ENCODE results near the gene SLC38A11. TPM values are rescaled to one million over a fixed set of nuclear protein-coding genes. Genes with fewer than 3 reads are reported as not detected.

The SLC38A11 gene
- total and polyA plus RNA-seq, 7 donors: 0.07 to 1.6 (median 0.52) TPM

- H3K4me1 ChIP-seq: no peaks in the 10 kb centered on the region
- no peak for TF ChIP-seq CTCF (IDR thresholded peaks at IDR 0.05)
- 95 to 98% (median 95%) methylated on average over 4 of the region's 4 CpGs for WGBS, 3 donors
- intact Hi-C loops (cut with DNase I): no loop called here
- H3K36me3 ChIP-seq (ENCODE audit: insufficient read depth in 1 of 2, low read depth in 1 of 2): no peaks in the 10 kb centered on the region
- H3K4me3 ChIP-seq: no peak overlapping the region
- no peaks in the 10 kb centered on the region for H3K9me3 ChIP-seq
- DNase-seq: no peak
- H3K27ac ChIP-seq: no peak overlapping the region
- no peak for ATAC-seq
- no peaks in the 10 kb centered on the region for H3K27me3 ChIP-seq (ENCODE audit: insufficient read depth in 3 of 3, low read length in 2 of 3)
Measured at GRCh38 chr2:164896226-164896625, 59.1 kb downstream of the SLC38A11 start.

GRCh38 chr2:164891460-164891859 lies 63.9 kb downstream of the SLC38A11 start:
- DNase-seq: no peak
- ATAC-seq: no peak

GRCh38 chr2:164890544-164890943 lies 64.8 kb downstream of the SLC38A11 start:
- WGBS, 3 donors: 18 to 30% (median 20%) methylated on average over 4 of the region's 4 CpGs
- H3K9me3 ChIP-seq: no peaks in the 10 kb centered on the region
- no peaks in the 10 kb centered on the region for H3K27me3 ChIP-seq (ENCODE audit: insufficient read depth in 3 of 3, low read length in 2 of 3)
- TF ChIP-seq CTCF (IDR thresholded peaks at IDR 0.05): no peak
- no peak overlapping the region for H3K27ac ChIP-seq
- H3K36me3 ChIP-seq (ENCODE audit: insufficient read depth in 1 of 2, low read depth in 1 of 2): no peaks in the 10 kb centered on the region
- no peak overlapping the region for H3K4me3 ChIP-seq
- DNase-seq (no peak), ATAC-seq (no peak)
- intact Hi-C loops (cut with DNase I): no loop called here
- H3K4me1 ChIP-seq: no peaks in the 10 kb centered on the region

More at GRCh38 chr2:164891460-164891859, 63.9 kb downstream of the SLC38A11 start:
- Histone ChIP-seq H3K27ac (no peak overlapping the region), H3K4me3 (no peak overlapping the region), H3K4me1 (no peaks in the 10 kb centered on the region), H3K36me3 (ENCODE audit: insufficient read depth in 1 of 2, low read depth in 1 of 2) (no peaks in the 10 kb centered on the region), H3K27me3 (ENCODE audit: insufficient read depth in 3 of 3, low read length in 2 of 3) (no peaks in the 10 kb centered on the region), H3K9me3 (no peaks in the 10 kb centered on the region)
- intact Hi-C loops (cut with DNase I): no loop called here
- TF ChIP-seq CTCF (IDR thresholded peaks at IDR 0.05): no peak
- WGBS, 3 donors: 46 to 59% (median 52%) methylated on average over 5 of the region's 5 CpGs

GRCh38 chr2:164888592-164888991 lies 66.7 kb downstream of the SLC38A11 start:
- Histone ChIP-seq H3K36me3 (ENCODE audit: insufficient read depth in 1 of 2, low read depth in 1 of 2) (no peaks in the 10 kb centered on the region), H3K4me1 (no peaks in the 10 kb centered on the region), H3K9me3 (no peaks in the 10 kb centered on the region), H3K27ac (no peak overlapping the region), H3K27me3 (ENCODE audit: insufficient read depth in 3 of 3, low read length in 2 of 3) (no peaks in the 10 kb centered on the region), H3K4me3 (no peak overlapping the region)
- DNase-seq (no peak), ATAC-seq (no peak)
- no peak for TF ChIP-seq CTCF (IDR thresholded peaks at IDR 0.05)
- intact Hi-C loops (cut with DNase I): no loop called here
- 87 to 92% (median 90%) methylated on average over 3 of the region's 3 CpGs for WGBS, 3 donors

- TF ChIP-seq CTCF (IDR thresholded peaks at IDR 0.05): no peak
- no peaks in the 10 kb centered on the region for H3K36me3 ChIP-seq (ENCODE audit: insufficient read depth in 1 of 2, low read depth in 1 of 2)
- H3K27me3 ChIP-seq (ENCODE audit: insufficient read depth in 3 of 3, low read length in 2 of 3): no peaks in the 10 kb centered on the region
- H3K9me3 ChIP-seq: no peaks in the 10 kb centered on the region
- WGBS, 3 donors: 65 to 70% (median 68%) methylated on average over 4 of the region's 4 CpGs
- H3K27ac ChIP-seq: no peak overlapping the region
- no peaks in the 10 kb centered on the region for H3K4me1 ChIP-seq
- ATAC-seq: no peak
- no peak overlapping the region for H3K4me3 ChIP-seq
- intact Hi-C loops (cut with DNase I): no loop called here
- DNase-seq: no peak
Measured at GRCh38 chr2:164887434-164888144, 67.7 kb downstream of the SLC38A11 start.

Data from psoas muscle (tissue), 8 donors.